Body of pancreas (tissue), 4 donors: ENCODE measurements around the gene PTGR1. TPM values are rescaled to one million over a fixed set of nuclear protein-coding genes. Genes with fewer than 3 reads are reported as not detected.

ENCODE experiments used
- ATAC-seq: fragments of 150-250 bp; one replicate; pipeline ENCODE4 v1.9.1; 2016
- DNase-seq, 4 donors: peaks; one replicate each; pipeline ENCODE4 v3.0.0-alpha.2; 2019
- H3K27ac ChIP-seq, 4 donors: fragments of 200-600 bp; sonication (generic); 1 replicate in 3 of 4; 2 replicates in 1 of 4; pipeline versions ENCODE4 v1.5.1 to v1.6.1; 2016 to 2019; ENCODE audit warnings: mild to moderate bottlenecking in 1 of 4, mixed read lengths in 1 of 4, moderate library complexity in 1 of 4
- H3K27me3 ChIP-seq, 2 donors: fragments of 200-600 bp; sonication (generic); one replicate each; pipeline ENCODE4 v1.6.0; 2016; ENCODE audit warnings: mild to moderate bottlenecking in 1 of 2
- H3K36me3 ChIP-seq, 2 donors: fragments of 200-600 bp; sonication (generic); replicated peaks in 1 of 2; 2 replicates each; pipeline ENCODE4 v1.5.1; 2016; ENCODE audit warnings: low read depth in 2 of 2; ENCODE audit not compliant: insufficient read depth in 1 of 2
- H3K4me1 ChIP-seq: fragments of 200-600 bp; sonication (generic); one replicate; pipeline ENCODE4 v1.6.0; 2016
- H3K4me3 ChIP-seq, 2 donors: fragments of 200-600 bp; sonication (generic); 1 replicate in 1 of 2; 2 replicates in 1 of 2; pipeline ENCODE4 v1.5.1; 2016 to 2019
- H3K9me3 ChIP-seq, 3 donors: fragments of 200-600 bp; sonication (generic); 1 replicate in 2 of 3; 2 replicates in 1 of 3; pipeline ENCODE4 v1.5.1; 2016
- POLR2A ChIP-seq, 3 donors: fragments of 450-650 bp; IDR thresholded peaks; one replicate each; pipeline ENCODE4 v1.6.1; 2016; ENCODE audit warnings: antibody characterized with exemption in 3 of 3, mild to moderate bottlenecking in 2 of 3
- WGBS, 2 donors: methylation state at CpG; one replicate each; pipeline ENCODE4 v1.1.5; 2017; 5-methylcytosine and 5-hydroxymethylcytosine counted together
- intact Hi-C: fragments of 100-400 bp; cut with DNase I; formaldehyde crosslinking; loops from one replicate; pipeline ENCODE4 v1.15.1; 2023
- total RNA-seq, 2 donors: library from RNA; depleted of rRNA; stranded (reverse); fragments of >200 nt; gene quantifications; one replicate each; pipeline ENCODE4 v1.1.0, GENCODE V29; 2016
- TF ChIP-seq, protein P1 (sequence below), 7 experiments: fragments of 450-650 bp in 4 of 7; fragments of 200-600 bp in 3 of 7; sonication (generic) in 3 of 7; IDR thresholded peaks; one replicate each; pipeline ENCODE4 v1.5.1; 2016 to 2019; ENCODE audit warnings: antibody characterized with exemption in 7 of 7

The PTGR1 gene
- total RNA-seq, 2 donors from 2014 or later = 8.2 to 18.9 TPM

GRCh38 chr9:111630182-111630963, 30.9 kb upstream of the PTGR1 start:
- Histone ChIP-seq H3K4me3 (peak overlapping the region; percentile 67 to 91), H3K4me1 (peaks cover 33% of the 10 kb centered on the region), H3K27me3 (no peaks in the 10 kb centered on the region), H3K27ac (peak overlapping the region in 3 of 4 donors; percentile 9 to 94 (median 92)), H3K36me3 (no peaks in the 10 kb centered on the region), H3K9me3 (no peaks in the 10 kb centered on the region)
- intact Hi-C loops = no loop called here
- ATAC-seq = peak; percentile 45
- 4 to 9% methylated on average over 17 of the region's 17 CpGs for WGBS, 2 donors
- TF ChIP-seq, protein P1, sequence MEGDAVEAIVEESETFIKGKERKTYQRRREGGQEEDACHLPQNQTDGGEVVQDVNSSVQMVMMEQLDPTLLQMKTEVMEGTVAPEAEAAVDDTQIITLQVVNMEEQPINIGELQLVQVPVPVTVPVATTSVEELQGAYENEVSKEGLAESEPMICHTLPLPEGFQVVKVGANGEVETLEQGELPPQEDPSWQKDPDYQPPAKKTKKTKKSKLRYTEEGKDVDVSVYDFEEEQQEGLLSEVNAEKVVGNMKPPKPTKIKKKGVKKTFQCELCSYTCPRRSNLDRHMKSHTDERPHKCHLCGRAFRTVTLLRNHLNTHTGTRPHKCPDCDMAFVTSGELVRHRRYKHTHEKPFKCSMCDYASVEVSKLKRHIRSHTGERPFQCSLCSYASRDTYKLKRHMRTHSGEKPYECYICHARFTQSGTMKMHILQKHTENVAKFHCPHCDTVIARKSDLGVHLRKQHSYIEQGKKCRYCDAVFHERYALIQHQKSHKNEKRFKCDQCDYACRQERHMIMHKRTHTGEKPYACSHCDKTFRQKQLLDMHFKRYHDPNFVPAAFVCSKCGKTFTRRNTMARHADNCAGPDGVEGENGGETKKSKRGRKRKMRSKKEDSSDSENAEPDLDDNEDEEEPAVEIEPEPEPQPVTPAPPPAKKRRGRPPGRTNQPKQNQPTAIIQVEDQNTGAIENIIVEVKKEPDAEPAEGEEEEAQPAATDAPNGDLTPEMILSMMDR (IDR thresholded peaks at IDR 0.05) = no peak
- no peak for TF ChIP-seq POLR2A (IDR thresholded peaks at IDR 0.05)
- DNase-seq = peak in 2 of 4 donors; percentile 5 to 15

DNA sequence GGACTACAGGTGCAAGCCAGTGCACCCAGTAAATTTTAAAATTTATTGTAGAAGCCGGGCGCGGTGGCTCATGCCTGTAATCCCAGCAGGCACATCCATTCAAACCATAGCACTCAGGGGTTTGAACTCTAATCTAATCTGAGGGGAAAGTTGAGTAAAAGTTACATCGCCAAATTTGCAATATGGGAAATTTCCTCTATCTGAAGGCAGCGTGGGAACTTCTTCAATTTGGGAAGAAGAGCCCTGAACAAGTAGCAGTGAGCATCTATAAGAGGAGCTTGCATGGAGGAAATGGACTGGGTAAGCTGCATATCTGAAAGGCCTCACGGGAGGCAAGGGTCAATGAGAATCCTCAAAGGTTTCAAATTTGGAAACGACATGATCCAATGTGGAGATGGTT, 29.0 kb upstream of the PTGR1 start:
- Histone ChIP-seq H3K4me1 (peaks cover 16% of the 10 kb centered on the region), H3K27ac (no peak overlapping the region), H3K4me3 (no peak overlapping the region), H3K36me3 (no peaks in the 10 kb centered on the region), H3K9me3 (no peaks in the 10 kb centered on the region), H3K27me3 (no peaks in the 10 kb centered on the region)
- intact Hi-C loops = no loop called here
- TF ChIP-seq POLR2A (IDR thresholded peaks at IDR 0.05) = no peak
- TF ChIP-seq, protein P1 (IDR thresholded peaks at IDR 0.05) = no peak
- ATAC-seq (no peak), DNase-seq (no peak)
- WGBS, 2 donors = 90 to 93% methylated on average over 7 of the region's 7 CpGs

GRCh38 chr9:111627260-111627963, 28.0 kb upstream of the PTGR1 start:
- DNase-seq = no peak
- intact Hi-C loops = no loop called here
- H3K27me3 ChIP-seq = no peaks in the 10 kb centered on the region
- H3K27ac ChIP-seq = no peak overlapping the region
- H3K36me3 ChIP-seq = no peaks in the 10 kb centered on the region
- TF ChIP-seq, protein P1 (IDR thresholded peaks at IDR 0.05) = no peak
- no peak for TF ChIP-seq POLR2A (IDR thresholded peaks at IDR 0.05)
- H3K4me3 ChIP-seq = no peak overlapping the region
- WGBS, 2 donors = 49 to 52% methylated on average over 7 of the region's 7 CpGs
- H3K9me3 ChIP-seq = no peaks in the 10 kb centered on the region
- peaks cover 6% of the 10 kb centered on the region for H3K4me1 ChIP-seq
- ATAC-seq = no peak

GRCh38 chr9:111622626-111623025, 23.2 kb upstream of the PTGR1 start:
- DNase-seq (peak; percentile 25 to 60 (median 40)), ATAC-seq (peak; percentile 55)
- Histone ChIP-seq H3K4me3 (no peak overlapping the region), H3K27ac (no peak overlapping the region), H3K36me3 (no peaks in the 10 kb centered on the region), H3K27me3 (no peaks in the 10 kb centered on the region), H3K4me1 (no peaks in the 10 kb centered on the region), H3K9me3 (no peaks in the 10 kb centered on the region)
- intact Hi-C loops = no loop called here
- TF ChIP-seq, protein P1 (IDR thresholded peaks at IDR 0.05) = no peak
- no peak for TF ChIP-seq POLR2A (IDR thresholded peaks at IDR 0.05)
- WGBS, 2 donors = 47 to 49% methylated on average over 3 of the region's 3 CpGs
